ENCODE measurements around the gene GLMN. TPM values are rescaled to one million over a fixed set of nuclear protein-coding genes. Genes with fewer than 3 reads are reported as not detected.

Gene GLMN, protein sequence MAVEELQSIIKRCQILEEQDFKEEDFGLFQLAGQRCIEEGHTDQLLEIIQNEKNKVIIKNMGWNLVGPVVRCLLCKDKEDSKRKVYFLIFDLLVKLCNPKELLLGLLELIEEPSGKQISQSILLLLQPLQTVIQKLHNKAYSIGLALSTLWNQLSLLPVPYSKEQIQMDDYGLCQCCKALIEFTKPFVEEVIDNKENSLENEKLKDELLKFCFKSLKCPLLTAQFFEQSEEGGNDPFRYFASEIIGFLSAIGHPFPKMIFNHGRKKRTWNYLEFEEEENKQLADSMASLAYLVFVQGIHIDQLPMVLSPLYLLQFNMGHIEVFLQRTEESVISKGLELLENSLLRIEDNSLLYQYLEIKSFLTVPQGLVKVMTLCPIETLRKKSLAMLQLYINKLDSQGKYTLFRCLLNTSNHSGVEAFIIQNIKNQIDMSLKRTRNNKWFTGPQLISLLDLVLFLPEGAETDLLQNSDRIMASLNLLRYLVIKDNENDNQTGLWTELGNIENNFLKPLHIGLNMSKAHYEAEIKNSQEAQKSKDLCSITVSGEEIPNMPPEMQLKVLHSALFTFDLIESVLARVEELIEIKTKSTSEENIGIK
- 28.0 TPM for polyA plus RNA-seq (2013, experiment 1 of 2)
- 28.2 TPM for polyA plus RNA-seq (2013, experiment 2 of 2)

GRCh38 chr1:92298573-92299476 is at the start of gene GLMN, which contains the start of gene RPAP2:
Gene GLMN, minus strand, starts transcription at chr1:92298987. Its CDS starts 988 bp downstream, at chr1:92297999.
Gene RPAP2, plus strand, starts transcription at chr1:92299059. Its CDS starts 15 bp downstream, at chr1:92299074.
- Histone ChIP-seq H2AK5ac (ENCODE audit: low read length) (no peak within 1 kb of the TSS), H3K4me1 (ENCODE audit: control insufficient read depth, low read depth, low read length) (peaks cover 2% of the 10 kb centered on the region), H3K9ac (ENCODE audit: low read length) (peak within 1 kb of the TSS; percentile 97), H3K4me3 (ENCODE audit: low read length) (peak within 1 kb of the TSS; percentile 77), H3K4me2 (ENCODE audit: low read length) (peak within 1 kb of the TSS; percentile 53), H3K27me3 (ENCODE audit: insufficient read depth, low read length, poor library complexity) (no peaks in the 10 kb centered on the region), H3K18ac (ENCODE audit: low read length) (peak within 1 kb of the TSS; percentile 89), H3K4ac (ENCODE audit: low read depth, low read length) (peak within 1 kb of the TSS; percentile 89), H3K79me1 (ENCODE audit: low read length) (peaks cover 2% of the 10 kb centered on the region), H3K27ac (ENCODE audit: low read depth, low read length) (peak within 1 kb of the TSS; percentile 81), H4K8ac (ENCODE audit: low read depth, low read length) (peak within 1 kb of the TSS; percentile 78), H2BK120ac (ENCODE audit: low read depth, low read length) (peak within 1 kb of the TSS; percentile 29), H3K23ac (ENCODE audit: low read length) (peak within 1 kb of the TSS; percentile 97), H3K79me2 (ENCODE audit: control insufficient read depth, insufficient read depth, low read length) (peaks cover 2% of the 10 kb centered on the region), H4K5ac (ENCODE audit: low read length) (no peak within 1 kb of the TSS), H3K56ac (ENCODE audit: low read length) (peak within 1 kb of the TSS; percentile 99), H2BK15ac (replicated peaks; ENCODE audit: low read depth) (no peak within 1 kb of the TSS), H2BK5ac (ENCODE audit: low read length) (peak within 1 kb of the TSS; percentile 88), H3K36me3 (ENCODE audit: control insufficient read depth, insufficient read depth, low read length) (peaks cover 2% of the 10 kb centered on the region)
- no CpG with 5 or more reads among the region's 76 CpGs for WGBS (ENCODE audit: extremely low coverage, insufficient coverage, low lambda C conversion rate)
- DNase-seq = peak; percentile 94

DNA sequence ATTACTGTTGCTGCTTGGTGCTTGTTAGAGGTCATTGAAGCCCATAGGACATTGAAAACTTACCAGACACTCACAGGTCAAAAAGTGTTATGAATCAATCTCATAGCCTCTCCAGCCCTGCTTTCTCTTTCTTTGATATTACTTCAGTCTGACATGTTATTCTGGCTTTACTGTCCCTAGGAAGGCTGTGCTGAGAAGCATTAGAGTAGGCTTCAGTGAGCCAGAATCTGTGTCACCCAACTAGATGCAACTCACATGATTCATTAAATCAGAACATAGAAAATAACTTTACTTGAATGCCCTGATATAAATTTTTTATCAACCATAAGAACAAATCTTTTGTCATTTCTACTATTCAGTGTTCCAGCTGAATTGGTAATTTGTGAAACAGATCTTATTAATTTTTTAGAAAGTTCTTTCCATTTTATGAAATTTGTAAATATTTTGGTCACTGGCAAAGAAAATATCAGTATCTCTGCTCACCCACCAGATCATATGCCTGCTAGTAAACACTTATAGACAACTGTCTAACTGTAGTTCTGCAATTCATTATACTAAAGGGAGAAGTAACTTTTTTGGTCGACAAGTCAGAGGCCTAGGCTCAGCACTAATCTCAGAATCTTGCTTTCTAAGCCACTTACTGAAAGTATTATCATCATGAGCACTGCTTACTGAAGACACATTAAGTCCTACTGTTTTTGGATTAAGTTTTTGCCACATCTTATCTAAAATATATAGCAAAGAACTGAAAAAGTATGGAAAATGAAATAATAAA is 48.3 kb upstream of the GLMN start:
- H3K9ac ChIP-seq (ENCODE audit: low read length) = no peak overlapping the region
- no peak overlapping the region for H3K27ac ChIP-seq (ENCODE audit: low read depth, low read length)
- no peak overlapping the region for H2AK5ac ChIP-seq (ENCODE audit: low read length)
- H3K18ac ChIP-seq (ENCODE audit: low read length) = no peak overlapping the region
- WGBS (ENCODE audit: extremely low coverage, insufficient coverage, low lambda C conversion rate) = no CpG with 5 or more reads among the region's 1 CpG
- H3K56ac ChIP-seq (ENCODE audit: low read length) = no peak overlapping the region
- no peaks in the 10 kb centered on the region for H3K79me2 ChIP-seq (ENCODE audit: control insufficient read depth, insufficient read depth, low read length)
- H2BK5ac ChIP-seq (ENCODE audit: low read length) = no peak overlapping the region
- H3K79me1 ChIP-seq (ENCODE audit: low read length) = no peaks in the 10 kb centered on the region
- no peak overlapping the region for H2BK120ac ChIP-seq (ENCODE audit: low read depth, low read length)
- H3K4ac ChIP-seq (ENCODE audit: low read depth, low read length) = no peak overlapping the region
- no peak overlapping the region for H3K23ac ChIP-seq (ENCODE audit: low read length)
- DNase-seq = no peak
- no peak overlapping the region for H2BK15ac ChIP-seq (replicated peaks; ENCODE audit: low read depth)
- H3K4me3 ChIP-seq (ENCODE audit: low read length) = no peak overlapping the region
- no peaks in the 10 kb centered on the region for H3K36me3 ChIP-seq (ENCODE audit: control insufficient read depth, insufficient read depth, low read length)
- no peak overlapping the region for H4K8ac ChIP-seq (ENCODE audit: low read depth, low read length)
- H3K4me1 ChIP-seq (ENCODE audit: control insufficient read depth, low read depth, low read length) = no peaks in the 10 kb centered on the region
- H3K4me2 ChIP-seq (ENCODE audit: low read length) = no peak overlapping the region
- H3K27me3 ChIP-seq (ENCODE audit: insufficient read depth, low read length, poor library complexity) = no peaks in the 10 kb centered on the region
- no peak overlapping the region for H4K5ac ChIP-seq (ENCODE audit: low read length)

DNA sequence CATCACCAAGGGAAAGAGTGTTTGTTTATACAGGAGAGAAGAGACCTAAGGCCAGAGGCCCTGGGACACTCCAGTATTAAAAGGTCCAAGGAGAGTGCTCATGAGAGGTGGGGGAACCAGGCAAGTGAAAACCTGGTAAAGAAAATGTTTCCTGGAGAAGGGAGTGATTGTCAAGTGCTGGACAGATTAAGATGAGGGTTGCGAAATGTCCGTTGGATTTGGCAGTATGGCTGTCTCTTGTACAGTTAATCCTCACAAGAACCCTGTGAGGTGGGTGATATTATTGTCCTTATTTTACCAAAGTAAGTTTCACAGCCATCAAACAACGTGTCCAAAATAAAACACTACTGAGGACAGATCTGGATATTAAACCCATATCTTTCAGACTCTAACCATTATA is 44.3 kb upstream of the GLMN start:
- Histone ChIP-seq H3K4me3 (ENCODE audit: low read length) (no peak overlapping the region), H2BK120ac (ENCODE audit: low read depth, low read length) (no peak overlapping the region), H3K27ac (ENCODE audit: low read depth, low read length) (no peak overlapping the region), H3K9ac (ENCODE audit: low read length) (no peak overlapping the region), H3K27me3 (ENCODE audit: insufficient read depth, low read length, poor library complexity) (no peaks in the 10 kb centered on the region), H2BK5ac (ENCODE audit: low read length) (no peak overlapping the region), H2BK15ac (replicated peaks; ENCODE audit: low read depth) (no peak overlapping the region), H3K4me2 (ENCODE audit: low read length) (no peak overlapping the region), H3K56ac (ENCODE audit: low read length) (no peak overlapping the region), H3K36me3 (ENCODE audit: control insufficient read depth, insufficient read depth, low read length) (no peaks in the 10 kb centered on the region), H3K79me2 (ENCODE audit: control insufficient read depth, insufficient read depth, low read length) (no peaks in the 10 kb centered on the region), H4K8ac (ENCODE audit: low read depth, low read length) (no peak overlapping the region), H3K79me1 (ENCODE audit: low read length) (no peaks in the 10 kb centered on the region), H4K5ac (ENCODE audit: low read length) (no peak overlapping the region), H2AK5ac (ENCODE audit: low read length) (no peak overlapping the region), H3K4ac (ENCODE audit: low read depth, low read length) (no peak overlapping the region), H3K23ac (ENCODE audit: low read length) (no peak overlapping the region), H3K18ac (ENCODE audit: low read length) (no peak overlapping the region), H3K4me1 (ENCODE audit: control insufficient read depth, low read depth, low read length) (no peaks in the 10 kb centered on the region)
- no CpG with 5 or more reads among the region's 3 CpGs for WGBS (ENCODE audit: extremely low coverage, insufficient coverage, low lambda C conversion rate)
- no peak for DNase-seq

GRCh38 chr1:92342401-92342800 is 43.6 kb upstream of the GLMN start:
- no peaks in the 10 kb centered on the region for H3K36me3 ChIP-seq (ENCODE audit: control insufficient read depth, insufficient read depth, low read length)
- H3K4ac ChIP-seq (ENCODE audit: low read depth, low read length) = no peak overlapping the region
- no peaks in the 10 kb centered on the region for H3K27me3 ChIP-seq (ENCODE audit: insufficient read depth, low read length, poor library complexity)
- H2BK5ac ChIP-seq (ENCODE audit: low read length) = no peak overlapping the region
- H3K4me3 ChIP-seq (ENCODE audit: low read length) = no peak overlapping the region
- H3K18ac ChIP-seq (ENCODE audit: low read length) = no peak overlapping the region
- H4K8ac ChIP-seq (ENCODE audit: low read depth, low read length) = no peak overlapping the region
- H3K79me1 ChIP-seq (ENCODE audit: low read length) = no peaks in the 10 kb centered on the region
- no peak overlapping the region for H3K4me2 ChIP-seq (ENCODE audit: low read length)
- H2BK15ac ChIP-seq (replicated peaks; ENCODE audit: low read depth) = no peak overlapping the region
- H2BK120ac ChIP-seq (ENCODE audit: low read depth, low read length) = no peak overlapping the region
- no peak overlapping the region for H3K9ac ChIP-seq (ENCODE audit: low read length)
- no peak for DNase-seq
- H2AK5ac ChIP-seq (ENCODE audit: low read length) = no peak overlapping the region
- no CpG with 5 or more reads among the region's 1 CpG for WGBS (ENCODE audit: extremely low coverage, insufficient coverage, low lambda C conversion rate)
- no peak overlapping the region for H3K23ac ChIP-seq (ENCODE audit: low read length)
- H3K4me1 ChIP-seq (ENCODE audit: control insufficient read depth, low read depth, low read length) = no peaks in the 10 kb centered on the region
- H4K5ac ChIP-seq (ENCODE audit: low read length) = no peak overlapping the region
- no peak overlapping the region for H3K56ac ChIP-seq (ENCODE audit: low read length)
- H3K27ac ChIP-seq (ENCODE audit: low read depth, low read length) = no peak overlapping the region
- H3K79me2 ChIP-seq (ENCODE audit: control insufficient read depth, insufficient read depth, low read length) = no peaks in the 10 kb centered on the region

DNA sequence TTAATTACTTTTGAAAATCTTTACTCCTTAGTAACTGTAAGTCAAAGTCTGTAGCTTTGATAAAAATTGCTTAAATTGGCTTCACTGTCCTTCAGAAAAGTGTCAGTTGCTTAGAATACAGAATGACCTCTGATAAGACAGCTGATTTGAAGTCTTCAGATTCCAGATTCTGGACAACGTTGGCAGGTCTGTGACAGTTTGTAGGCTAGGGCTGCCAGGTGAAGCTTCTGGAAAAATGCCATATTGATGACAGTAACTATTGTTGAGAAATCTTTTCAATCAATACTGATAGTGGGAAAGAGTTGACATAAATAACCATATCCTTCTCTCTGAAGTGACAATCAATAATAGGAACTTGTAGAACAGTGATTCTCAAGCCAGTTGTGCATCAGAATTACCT is 41.4 kb upstream of the GLMN start:
- H3K36me3 ChIP-seq (ENCODE audit: control insufficient read depth, insufficient read depth, low read length) = no peaks in the 10 kb centered on the region
- no peak overlapping the region for H4K8ac ChIP-seq (ENCODE audit: low read depth, low read length)
- no peaks in the 10 kb centered on the region for H3K79me2 ChIP-seq (ENCODE audit: control insufficient read depth, insufficient read depth, low read length)
- H3K4me1 ChIP-seq (ENCODE audit: control insufficient read depth, low read depth, low read length) = no peaks in the 10 kb centered on the region
- H3K9ac ChIP-seq (ENCODE audit: low read length) = no peak overlapping the region
- H3K18ac ChIP-seq (ENCODE audit: low read length) = no peak overlapping the region
- no peak overlapping the region for H2BK5ac ChIP-seq (ENCODE audit: low read length)
- no peak overlapping the region for H2BK15ac ChIP-seq (replicated peaks; ENCODE audit: low read depth)
- H3K4me2 ChIP-seq (ENCODE audit: low read length) = no peak overlapping the region
- no peak overlapping the region for H4K5ac ChIP-seq (ENCODE audit: low read length)
- WGBS (ENCODE audit: extremely low coverage, insufficient coverage, low lambda C conversion rate) = no CpG with 5 or more reads among the region's 1 CpG
- H3K79me1 ChIP-seq (ENCODE audit: low read length) = no peaks in the 10 kb centered on the region
- H3K4me3 ChIP-seq (ENCODE audit: low read length) = no peak overlapping the region
- H3K27ac ChIP-seq (ENCODE audit: low read depth, low read length) = no peak overlapping the region
- no peak overlapping the region for H2BK120ac ChIP-seq (ENCODE audit: low read depth, low read length)
- DNase-seq = no peak
- H3K4ac ChIP-seq (ENCODE audit: low read depth, low read length) = no peak overlapping the region
- no peaks in the 10 kb centered on the region for H3K27me3 ChIP-seq (ENCODE audit: insufficient read depth, low read length, poor library complexity)
- H3K56ac ChIP-seq (ENCODE audit: low read length) = no peak overlapping the region
- no peak overlapping the region for H3K23ac ChIP-seq (ENCODE audit: low read length)
- no peak overlapping the region for H2AK5ac ChIP-seq (ENCODE audit: low read length)

Measured in mesendoderm (in vitro differentiated cells).